Measurements from ENCODE around the gene ARMC9.
"Not testable (repeated sequence)": the region's sequence is repeated elsewhere in the genome, so short reads cannot be mapped to it uniquely, and the experiment has no call there.

Gene ARMC9

GRCh38 chr2:231243866-231244265 is 45.4 kb downstream of the ARMC9 start:
- DNase-seq (ENCODE audit: low spot score) = no peak

GRCh38 chr2:231244382-231245248 is 46.2 kb downstream of the ARMC9 start:
- no peak for DNase-seq (ENCODE audit: low spot score)

DNA sequence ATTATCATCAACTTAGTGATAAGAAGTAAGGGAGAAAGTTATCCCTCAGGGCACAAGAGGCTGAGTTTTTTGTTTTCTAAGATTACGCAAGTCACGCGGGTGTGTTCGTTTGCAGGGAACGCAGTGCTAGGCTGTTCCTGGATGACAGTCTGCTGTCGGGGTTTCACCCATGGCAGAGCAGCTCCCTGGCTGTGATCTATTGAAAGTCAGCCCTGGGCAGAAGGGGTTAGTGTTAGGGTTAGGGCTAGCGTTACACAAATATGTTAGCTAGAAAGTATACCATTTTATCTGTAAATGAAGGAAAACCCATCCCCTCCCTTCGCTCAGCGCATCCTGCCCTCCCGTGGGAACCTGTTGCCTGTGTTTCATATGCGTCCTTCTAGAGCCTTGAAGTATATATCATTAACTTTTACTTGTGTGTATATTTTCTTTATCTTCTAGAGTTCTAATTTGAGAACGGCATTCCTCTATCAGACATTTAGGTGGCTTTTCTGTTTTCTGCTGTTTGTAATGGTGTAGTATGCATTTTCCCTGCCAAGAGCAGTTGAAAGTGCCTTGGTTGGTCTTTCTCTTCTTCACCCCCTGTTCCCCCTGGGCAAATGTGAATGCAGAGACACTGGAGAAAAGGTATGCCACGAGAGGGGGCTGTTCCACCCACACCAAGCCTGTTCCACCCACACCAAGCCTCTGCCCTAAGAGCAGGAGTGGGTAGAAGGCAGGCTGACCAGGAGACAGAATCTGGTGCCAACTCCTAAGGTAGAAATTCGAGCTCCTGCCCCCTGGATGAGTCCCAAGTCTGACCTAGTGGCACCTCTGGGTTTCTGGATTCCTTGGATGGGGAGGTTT is 47.0 kb downstream of the ARMC9 start:
- no peak for DNase-seq (ENCODE audit: low spot score)

GRCh38 chr2:231246171-231246842 is 47.9 kb downstream of the ARMC9 start:
- DNase-seq (ENCODE audit: low spot score) = no peak

DNA sequence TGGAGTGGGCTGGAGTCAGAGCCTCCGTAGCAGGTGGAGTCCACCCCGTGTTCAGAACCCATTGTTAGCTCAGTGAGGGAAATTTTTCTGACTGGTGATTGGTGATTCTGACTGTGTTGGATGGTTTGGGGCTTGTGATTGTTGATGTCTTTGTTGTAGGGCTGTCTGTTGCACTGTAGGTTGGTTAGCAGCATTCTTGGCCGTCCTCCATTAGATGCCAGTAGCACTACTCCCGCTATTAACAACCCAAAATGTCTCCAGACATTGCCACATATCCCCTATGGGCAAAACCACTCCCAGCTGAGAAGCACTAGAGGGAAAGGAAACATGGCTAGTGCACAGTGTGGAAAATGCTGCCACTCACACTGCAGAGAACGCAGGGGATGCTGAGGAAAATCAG is 51.7 kb downstream of the ARMC9 start:
- no peak for DNase-seq (ENCODE audit: low spot score)

DNA sequence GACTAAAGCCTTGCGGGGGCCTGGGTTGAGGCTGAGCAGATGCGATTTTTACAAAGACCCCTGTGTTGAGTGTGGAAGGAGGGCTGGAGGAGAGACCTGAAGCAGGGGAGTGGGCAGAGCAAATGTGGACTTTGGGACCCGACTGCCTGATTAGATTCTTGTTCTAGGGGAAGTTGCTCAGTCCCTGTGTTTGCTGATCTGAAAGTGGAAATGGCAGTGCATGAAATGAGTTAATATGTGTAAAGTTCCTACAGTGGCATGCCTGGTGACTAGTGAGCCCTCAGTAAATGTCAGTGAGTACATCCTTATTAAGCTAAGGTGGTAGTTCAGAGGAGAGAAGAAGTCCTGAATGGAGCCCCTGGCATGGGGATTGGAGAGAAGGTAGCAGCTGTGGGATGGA is 52.3 kb downstream of the ARMC9 start:
- DNase-seq (ENCODE audit: low spot score) = no peak

- not testable (repeated sequence) for DNase-seq (ENCODE audit: low spot score)
Measured at GRCh38 chr2:231253292-231253691, 54.9 kb downstream of the ARMC9 start.

GRCh38 chr2:231256494-231256893 is 58.1 kb downstream of the ARMC9 start:
- no peak for DNase-seq (ENCODE audit: low spot score)

- no peak for DNase-seq (ENCODE audit: low spot score)
Measured at GRCh38 chr2:231257763-231258162, 59.3 kb downstream of the ARMC9 start.

DNA sequence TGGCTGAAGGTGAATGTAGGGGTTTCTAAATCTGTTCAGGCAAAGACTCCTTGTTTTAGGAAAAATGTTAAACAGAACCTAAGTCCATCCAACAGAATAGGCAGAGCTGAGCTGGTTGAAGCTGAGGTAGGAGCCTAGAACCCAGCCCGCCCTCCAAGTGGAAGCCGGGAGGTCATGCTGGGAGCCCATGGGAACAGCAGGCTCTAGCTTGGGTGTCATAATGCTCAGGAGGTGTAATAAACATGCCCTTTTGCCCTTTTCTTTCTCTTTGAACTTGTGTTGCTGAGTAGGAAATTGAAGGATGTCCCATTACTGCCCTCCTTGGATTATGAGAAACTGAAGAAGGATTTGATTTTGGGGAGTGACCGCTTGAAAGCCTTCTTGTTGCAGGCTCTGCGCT is 60.3 kb downstream of the ARMC9 start:
- DNase-seq (ENCODE audit: low spot score) = no peak

DNA sequence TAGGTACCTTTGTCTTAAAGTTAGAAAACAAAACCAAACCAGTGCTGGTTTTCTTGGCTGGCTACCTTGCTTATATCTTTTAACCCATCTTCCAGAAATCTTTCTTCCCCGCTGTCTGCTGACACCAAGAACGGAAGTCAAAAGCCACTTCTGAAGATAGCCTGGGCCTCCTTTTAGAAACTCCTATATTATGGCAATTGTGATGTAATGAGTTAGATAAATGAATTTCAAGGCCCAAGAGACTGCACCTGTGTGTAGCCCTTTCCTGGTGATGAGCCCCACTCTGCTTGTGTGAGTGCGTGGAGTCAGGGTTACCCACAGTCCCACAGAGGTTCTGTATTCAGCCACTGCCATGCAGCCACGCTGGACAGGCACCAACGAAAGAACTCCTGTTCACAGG is 60.7 kb downstream of the ARMC9 start:
- no peak for DNase-seq (ENCODE audit: low spot score)

DNA sequence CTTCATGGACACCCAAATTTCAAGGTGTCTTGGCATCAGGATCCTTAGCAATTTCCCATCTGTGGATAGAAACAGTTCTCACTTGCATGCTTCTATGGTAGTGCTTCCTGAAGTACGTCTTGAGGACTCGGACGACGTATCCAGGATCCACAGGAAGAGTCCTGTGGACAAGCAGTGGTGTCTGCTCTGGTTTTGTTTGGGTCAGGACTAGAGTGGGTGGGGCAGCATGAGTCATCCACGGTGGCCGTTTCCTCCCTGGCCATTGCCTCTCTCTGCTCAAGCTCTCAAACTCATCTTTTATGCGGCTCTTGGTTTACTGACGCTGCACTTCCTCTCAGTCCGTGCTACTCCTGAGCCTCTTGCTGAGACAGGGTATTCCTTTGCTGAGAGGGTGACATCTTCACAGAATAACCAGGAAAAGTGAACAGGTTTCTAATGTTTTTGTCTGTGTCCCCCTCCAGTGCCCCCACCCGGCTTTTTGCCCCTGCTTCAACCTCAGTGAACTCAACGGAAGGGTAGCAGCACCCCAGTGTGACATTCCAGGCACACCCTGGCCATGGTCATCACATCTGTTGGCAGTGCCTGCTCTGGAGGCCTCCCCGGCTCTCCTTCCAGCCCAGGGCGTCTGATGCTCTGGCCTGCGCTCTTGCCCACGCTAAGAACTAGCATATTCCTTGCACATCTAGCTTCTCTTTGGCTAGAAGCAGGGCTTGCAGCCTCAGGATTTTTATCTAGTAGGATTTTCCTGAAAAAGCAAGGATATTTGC is 62.2 kb downstream of the ARMC9 start:
- peak; percentile 38 for DNase-seq (ENCODE audit: low spot score)

- no peak for DNase-seq (ENCODE audit: low spot score)
Measured at GRCh38 chr2:231263118-231263831, 64.8 kb downstream of the ARMC9 start.

- DNase-seq (ENCODE audit: low spot score) = no peak
Measured at GRCh38 chr2:231270221-231271114, 72.0 kb downstream of the ARMC9 start.

GRCh38 chr2:231272991-231273390 is 74.6 kb downstream of the ARMC9 start:
- DNase-seq (ENCODE audit: low spot score) = no peak

DNA sequence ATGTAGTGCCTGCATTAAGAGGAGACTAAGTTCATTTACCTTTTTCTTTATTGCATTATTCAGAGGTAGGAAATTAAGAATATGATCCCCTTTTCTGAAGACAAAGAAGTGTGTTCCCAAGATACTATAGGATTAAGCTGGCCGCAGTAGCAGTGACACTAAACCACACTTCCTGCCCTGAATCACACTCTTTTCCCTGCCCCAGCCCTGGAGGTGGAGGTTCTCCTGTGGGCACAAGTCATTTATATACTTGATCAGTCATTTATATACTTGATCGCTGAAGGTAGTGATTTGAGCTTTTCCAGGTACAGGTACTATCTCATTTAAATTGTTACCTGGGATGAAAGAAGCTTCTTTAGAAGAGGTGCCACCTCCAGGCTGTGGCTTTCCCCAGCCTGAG is 78.6 kb downstream of the ARMC9 start:
- DNase-seq (ENCODE audit: low spot score) = no peak

GRCh38 chr2:231277962-231278361 is 79.5 kb downstream of the ARMC9 start:
- DNase-seq (ENCODE audit: low spot score) = no peak

DNA sequence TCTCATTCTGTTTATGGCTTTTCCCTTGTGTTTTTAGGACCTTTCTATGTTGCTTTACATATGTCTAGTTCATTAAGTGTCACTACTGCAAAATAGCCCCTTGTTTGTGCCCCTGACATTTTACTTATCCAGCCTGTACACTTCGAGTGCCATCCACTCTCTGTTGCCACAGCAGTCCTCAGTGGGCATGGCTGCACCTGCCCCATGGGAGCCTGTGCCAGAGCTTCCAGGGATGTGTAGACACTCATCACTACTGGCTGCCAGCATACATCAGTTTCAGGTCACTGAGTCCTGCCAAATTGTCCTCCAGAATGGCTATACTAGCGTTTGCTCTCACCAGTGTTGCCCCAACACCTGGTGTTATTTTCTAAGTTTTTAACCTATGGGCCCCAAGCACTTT is 80.4 kb downstream of the ARMC9 start:
- no peak for DNase-seq (ENCODE audit: low spot score)

- no peak for DNase-seq (ENCODE audit: low spot score)
Measured at GRCh38 chr2:231280846-231281245, 82.4 kb downstream of the ARMC9 start.

DNA sequence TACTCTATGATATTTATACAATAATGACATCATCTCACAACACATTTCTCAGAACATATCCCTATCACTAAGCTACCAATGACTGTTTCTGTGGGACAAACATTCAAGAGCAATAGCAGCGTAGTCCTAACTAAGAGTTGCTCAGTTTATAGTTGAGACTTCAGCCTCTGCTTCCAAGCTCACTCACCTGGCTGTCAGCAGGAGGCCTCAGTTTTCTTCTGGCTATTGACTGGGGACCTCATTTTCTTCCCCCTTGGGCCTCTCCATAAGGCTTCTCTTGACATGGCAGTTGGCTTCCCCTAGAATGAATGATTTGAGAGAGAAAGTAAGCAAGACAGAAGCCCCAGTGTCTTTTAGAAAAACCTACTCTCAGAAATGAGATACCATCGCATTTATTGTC is 85.9 kb downstream of the ARMC9 start:
- no peak for DNase-seq (ENCODE audit: low spot score)

Data from AG08396 (cell line).